ENCODE data around the gene VPS35. TPM values are rescaled to one million over a fixed set of nuclear protein-coding genes. Genes with fewer than 3 reads are reported as not detected.
"Not testable (repeated sequence)": the region's sequence is repeated elsewhere in the genome, so short reads cannot be mapped to it uniquely, and the experiment has no call there.

The VPS35 gene
- polyA plus RNA-seq, 3 donors = 169 to 192 (median 171) TPM

- DNase-seq (ENCODE audit: low read depth in 3 of 3, low spot score in 2 of 3) = no peak
Measured at GRCh38 chr16:46713634-46714033, 24.7 kb upstream of the VPS35 start.

GRCh38 chr16:46712911-46713310, 23.9 kb upstream of the VPS35 start:
- DNase-seq (ENCODE audit: low read depth in 3 of 3, low spot score in 2 of 3) = no peak

- DNase-seq (ENCODE audit: low read depth in 3 of 3, low spot score in 2 of 3) = no peak
Measured at GRCh38 chr16:46711106-46712058, 22.4 kb upstream of the VPS35 start.

- DNase-seq (ENCODE audit: low read depth in 3 of 3, low spot score in 2 of 3) = no peak
Measured at GRCh38 chr16:46709469-46710005, 20.6 kb upstream of the VPS35 start.

GRCh38 chr16:46706642-46707041, 17.7 kb upstream of the VPS35 start:
- DNase-seq (ENCODE audit: low read depth in 3 of 3, low spot score in 2 of 3) = no peak

- no peak for DNase-seq (ENCODE audit: low read depth in 3 of 3, low spot score in 2 of 3)
Measured at GRCh38 chr16:46702030-46702429, 13.1 kb upstream of the VPS35 start.

GRCh38 chr16:46701615-46702014, 12.6 kb upstream of the VPS35 start:
- no peak for DNase-seq (ENCODE audit: low read depth in 3 of 3, low spot score in 2 of 3)

GRCh38 chr16:46700048-46700447, 11.1 kb upstream of the VPS35 start:
- DNase-seq (ENCODE audit: low read depth in 3 of 3, low spot score in 2 of 3) = no peak

- DNase-seq (ENCODE audit: low read depth in 3 of 3, low spot score in 2 of 3) = no peak
Measured at GRCh38 chr16:46696957-46697356, 8.0 kb upstream of the VPS35 start.

- no peak for DNase-seq (ENCODE audit: low read depth in 3 of 3, low spot score in 2 of 3)
Measured at GRCh38 chr16:46695937-46696336, 7.0 kb upstream of the VPS35 start.

GRCh38 chr16:46693598-46693997, 4.6 kb upstream of the VPS35 start:
- DNase-seq (ENCODE audit: low read depth in 3 of 3, low spot score in 2 of 3) = no peak

GRCh38 chr16:46691726-46692125, 2.7 kb upstream of the VPS35 start:
- DNase-seq (ENCODE audit: low read depth in 3 of 3, low spot score in 2 of 3) = no peak

GRCh38 chr16:46690281-46691178, 1.6 kb upstream of the VPS35 start:
- peak in 1 of 3 donors; percentile 12 for DNase-seq (ENCODE audit: low read depth in 3 of 3, low spot score in 2 of 3)

- DNase-seq (ENCODE audit: low read depth in 3 of 3, low spot score in 2 of 3) = peak; percentile 95 to 97 (median 95)
Measured at GRCh38 chr16:46689365-46690280, 645 bp upstream of the VPS35 start, which contains the start of gene ORC6. Gene ORC6 (plus strand): TSS chr16:46689659. CDS start chr16:46689706, 47 bp downstream.

GRCh38 chr16:46688101-46688653, 801 bp downstream of the VPS35 start:
- DNase-seq (ENCODE audit: low read depth in 3 of 3, low spot score in 2 of 3) = peak in 2 of 3 donors; percentile 15 to 33

GRCh38 chr16:46687486-46687885, 1.5 kb downstream of the VPS35 start:
- DNase-seq (ENCODE audit: low read depth in 3 of 3, low spot score in 2 of 3) = no peak

- DNase-seq (ENCODE audit: low read depth in 3 of 3, low spot score in 2 of 3) = no peak
Measured at GRCh38 chr16:46686815-46687473, 2.0 kb downstream of the VPS35 start.

- DNase-seq (ENCODE audit: low read depth in 3 of 3, low spot score in 2 of 3) = not testable (repeated sequence)
Measured at GRCh38 chr16:46681867-46682266, 7.1 kb downstream of the VPS35 start.

GRCh38 chr16:46677943-46678342, 11.0 kb downstream of the VPS35 start:
- DNase-seq (ENCODE audit: low read depth in 3 of 3, low spot score in 2 of 3) = not testable (repeated sequence)
